Astrocyte (in vitro differentiated cells and primary cell): ENCODE measurements around the gene GJD4. TPM values are rescaled to one million over a fixed set of nuclear protein-coding genes. Genes with fewer than 3 reads are reported as not detected.

Source experiments
- DNase-seq: peaks from one replicate; pipeline ENCODE4 v3.0.0-alpha.2; 2010; ENCODE audit warnings: low read depth
- FAIRE-seq: peaks from 2 replicates; lab custom pipeline; 2011; peaks lifted over from hg19 to GRCh38; lab: Jason Lieb, UNC
- H2AFZ ChIP-seq: 2 replicates; pipeline ENCODE4 v1.6.0; 2012; ENCODE audit warnings: low read depth, low read length, inconsistent platforms
- H3K27ac ChIP-seq: 2 replicates; pipeline ENCODE4 v1.5.1; 2011; ENCODE audit warnings: low read depth, low read length, inconsistent platforms
- H3K27me3 ChIP-seq: 2 replicates; pipeline ENCODE4 v1.6.0; 2011; ENCODE audit warnings: low read length, inconsistent platforms; ENCODE audit not compliant: insufficient read depth
- H3K36me3 ChIP-seq: 2 replicates; pipeline ENCODE4 v1.5.1; 2011; ENCODE audit warnings: low read length, inconsistent platforms; ENCODE audit not compliant: insufficient read depth
- H3K4me1 ChIP-seq: 2 replicates; pipeline ENCODE4 v1.5.1; 2011; ENCODE audit warnings: low read length, inconsistent platforms; ENCODE audit not compliant: insufficient read depth
- H3K4me2 ChIP-seq: 2 replicates; pipeline ENCODE4 v1.6.0; 2012; ENCODE audit warnings: low read length, inconsistent platforms
- H3K4me3 ChIP-seq: 2 replicates; pipeline ENCODE4 v1.5.1; 2011; ENCODE audit warnings: low read depth, mild to moderate bottlenecking, low read length, inconsistent platforms; ENCODE audit not compliant: insufficient read depth
- H3K79me2 ChIP-seq: 2 replicates; pipeline ENCODE4 v1.6.0; 2012; ENCODE audit warnings: mild to moderate bottlenecking, low read length, inconsistent platforms; ENCODE audit not compliant: insufficient read depth
- H3K9ac ChIP-seq: 2 replicates; pipeline ENCODE4 v1.6.0; 2012; ENCODE audit warnings: mild to moderate bottlenecking, low read length, inconsistent platforms
- H3K9me3 ChIP-seq: 2 replicates; pipeline ENCODE4 v1.5.1; 2012; ENCODE audit warnings: low read depth, mild to moderate bottlenecking, low read length, inconsistent platforms; ENCODE audit not compliant: insufficient read depth
- H4K20me1 ChIP-seq: 2 replicates; pipeline ENCODE4 v1.6.0; 2012; ENCODE audit warnings: low read length, inconsistent platforms; ENCODE audit not compliant: insufficient read depth
- H3K27ac Mint-ChIP-seq: one replicate; pipeline ENCODE4 v1.8.0; 2021; ENCODE audit warnings: mild to moderate bottlenecking, mixed read lengths; ENCODE audit not compliant: unreplicated experiment
- H3K27me3 Mint-ChIP-seq: one replicate; pipeline ENCODE4 v1.8.0; 2021; ENCODE audit warnings: low read depth, mixed read lengths; ENCODE audit not compliant: unreplicated experiment
- H3K36me3 Mint-ChIP-seq: one replicate; pipeline ENCODE4 v1.8.0; 2021; ENCODE audit warnings: low read depth, mixed read lengths; ENCODE audit not compliant: unreplicated experiment
- H3K4me1 Mint-ChIP-seq: one replicate; pipeline ENCODE4 v1.8.0; 2021; ENCODE audit warnings: low read depth, mixed read lengths; ENCODE audit not compliant: unreplicated experiment
- H3K4me3 Mint-ChIP-seq: one replicate; pipeline ENCODE4 v1.8.0; 2021; ENCODE audit warnings: mild to moderate bottlenecking, moderate library complexity, mixed read lengths; ENCODE audit not compliant: unreplicated experiment
- H3K9me3 Mint-ChIP-seq: one replicate; pipeline ENCODE4 v1.8.0; 2021; ENCODE audit warnings: mild to moderate bottlenecking, mixed read lengths; ENCODE audit not compliant: unreplicated experiment
- EZH2 ChIP-seq: IDR thresholded peaks from 2 replicates; pipeline ENCODE4 v1.6.1; 2012; ENCODE audit warnings: mild to moderate bottlenecking, low read length, inconsistent platforms; ENCODE audit not compliant: insufficient read depth
- total RNA-seq: library from RNA; stranded (reverse); gene quantifications from 2 replicates; pipeline ENCODE4 v1.2.1, GENCODE V29; 2021
- TF ChIP-seq, protein P1 (sequence below): IDR thresholded peaks from 2 replicates; pipeline ENCODE4 v1.5.1; 2011; ENCODE audit warnings: low read depth, mild to moderate bottlenecking, inconsistent platforms, low read length, moderate library complexity; ENCODE audit not compliant: insufficient read depth

The GJD4 gene
- total RNA-seq, 1 donor from 2014 or later, result not detected

DNA sequence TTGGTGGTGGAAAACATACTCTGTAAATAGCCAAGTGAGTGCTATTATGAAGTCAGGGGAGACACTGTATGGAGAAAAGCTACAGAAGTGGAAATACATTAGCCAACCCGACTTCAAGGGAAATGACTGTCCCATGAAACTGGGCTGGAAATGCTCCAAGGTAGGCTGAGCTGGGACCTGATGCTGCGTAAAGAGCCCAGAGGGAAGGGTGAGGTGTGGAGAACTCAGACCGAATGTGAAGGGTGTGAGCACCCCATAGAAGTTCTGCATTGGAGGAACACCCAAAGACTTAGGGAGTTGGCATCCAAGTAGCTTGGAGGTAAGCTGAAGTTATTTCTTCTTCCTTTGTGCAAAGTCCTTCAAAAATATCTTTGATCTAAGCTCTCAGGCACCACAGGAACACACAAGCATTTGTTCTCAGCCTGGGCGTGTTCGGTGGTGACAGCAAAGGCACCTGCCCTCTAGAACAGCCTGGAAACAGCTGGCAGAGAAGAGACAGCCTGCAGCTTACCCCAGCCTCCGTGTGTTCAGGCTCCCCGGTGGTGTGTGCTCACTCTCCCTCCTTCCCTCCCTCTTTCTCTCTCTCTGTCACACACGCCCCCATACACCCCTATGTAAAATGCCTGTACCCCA is 19.1 kb upstream of the GJD4 start:
- no peak overlapping the region for H3K27ac ChIP-seq

DNA sequence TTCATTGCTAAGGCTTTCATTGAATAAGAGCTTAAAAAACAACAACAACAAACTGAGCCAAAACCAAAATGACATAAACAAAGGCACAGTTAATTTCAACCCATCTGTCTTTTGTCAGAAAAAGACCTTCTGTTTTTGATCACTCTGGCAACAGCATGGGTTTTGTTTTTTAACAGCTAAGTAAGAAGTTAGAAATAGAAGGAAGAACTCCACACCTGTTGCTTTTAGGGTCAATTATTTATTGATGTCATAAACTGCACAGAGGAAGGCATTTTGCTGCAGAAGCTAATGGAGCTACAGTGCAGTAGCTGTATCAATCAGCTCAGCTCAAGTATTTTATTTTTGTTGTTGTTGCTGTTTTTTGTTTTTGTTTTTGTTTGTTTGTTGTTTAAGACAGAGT is 16.3 kb upstream of the GJD4 start:
- peaks cover 3% of the 10 kb centered on the region for H3K36me3 Mint-ChIP-seq
- Histone ChIP-seq H3K9me3 (no peaks in the 10 kb centered on the region), H2AFZ (no peak overlapping the region), H3K4me1 (no peaks in the 10 kb centered on the region), H3K4me2 (no peak overlapping the region), H4K20me1 (no peaks in the 10 kb centered on the region), H3K36me3 (no peaks in the 10 kb centered on the region), H3K79me2 (no peaks in the 10 kb centered on the region), H3K27me3 (no peaks in the 10 kb centered on the region), H3K4me3 (no peak overlapping the region), H3K27ac (no peak overlapping the region), H3K9ac (no peak overlapping the region)
- H3K4me3 Mint-ChIP-seq, result no peak overlapping the region
- H3K9me3 Mint-ChIP-seq, result peaks cover 7% of the 10 kb centered on the region
- peaks cover 13% of the 10 kb centered on the region for H3K27me3 Mint-ChIP-seq
- no peak for TF ChIP-seq EZH2
- TF ChIP-seq, protein P1, sequence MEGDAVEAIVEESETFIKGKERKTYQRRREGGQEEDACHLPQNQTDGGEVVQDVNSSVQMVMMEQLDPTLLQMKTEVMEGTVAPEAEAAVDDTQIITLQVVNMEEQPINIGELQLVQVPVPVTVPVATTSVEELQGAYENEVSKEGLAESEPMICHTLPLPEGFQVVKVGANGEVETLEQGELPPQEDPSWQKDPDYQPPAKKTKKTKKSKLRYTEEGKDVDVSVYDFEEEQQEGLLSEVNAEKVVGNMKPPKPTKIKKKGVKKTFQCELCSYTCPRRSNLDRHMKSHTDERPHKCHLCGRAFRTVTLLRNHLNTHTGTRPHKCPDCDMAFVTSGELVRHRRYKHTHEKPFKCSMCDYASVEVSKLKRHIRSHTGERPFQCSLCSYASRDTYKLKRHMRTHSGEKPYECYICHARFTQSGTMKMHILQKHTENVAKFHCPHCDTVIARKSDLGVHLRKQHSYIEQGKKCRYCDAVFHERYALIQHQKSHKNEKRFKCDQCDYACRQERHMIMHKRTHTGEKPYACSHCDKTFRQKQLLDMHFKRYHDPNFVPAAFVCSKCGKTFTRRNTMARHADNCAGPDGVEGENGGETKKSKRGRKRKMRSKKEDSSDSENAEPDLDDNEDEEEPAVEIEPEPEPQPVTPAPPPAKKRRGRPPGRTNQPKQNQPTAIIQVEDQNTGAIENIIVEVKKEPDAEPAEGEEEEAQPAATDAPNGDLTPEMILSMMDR, result no peak
- no peaks in the 10 kb centered on the region for H3K4me1 Mint-ChIP-seq
- FAIRE-seq (no peak), DNase-seq (no peak)
- H3K27ac Mint-ChIP-seq, result no peak overlapping the region

More for the DNA sequence above, 19.1 kb upstream of the GJD4 start:
- H3K27me3 ChIP-seq, result no peaks in the 10 kb centered on the region
- Mint-ChIP-seq H3K4me1 (no peaks in the 10 kb centered on the region), H3K27ac (no peak overlapping the region), H3K36me3 (peaks cover 3% of the 10 kb centered on the region), H3K4me3 (no peak overlapping the region), H3K27me3 (peaks cover 11% of the 10 kb centered on the region), H3K9me3 (peaks cover 4% of the 10 kb centered on the region)
- no peaks in the 10 kb centered on the region for H3K79me2 ChIP-seq
- TF ChIP-seq, protein P1, result no peak
- TF ChIP-seq EZH2, result no peak
- H3K9me3 ChIP-seq, result no peaks in the 10 kb centered on the region
- H3K9ac ChIP-seq, result no peak overlapping the region
- no peaks in the 10 kb centered on the region for H3K36me3 ChIP-seq
- FAIRE-seq (no peak), DNase-seq (no peak)
- H3K4me1 ChIP-seq, result no peaks in the 10 kb centered on the region
- no peak overlapping the region for H3K4me3 ChIP-seq
- H2AFZ ChIP-seq, result no peak overlapping the region
- H3K4me2 ChIP-seq, result no peak overlapping the region
- no peaks in the 10 kb centered on the region for H4K20me1 ChIP-seq

DNA sequence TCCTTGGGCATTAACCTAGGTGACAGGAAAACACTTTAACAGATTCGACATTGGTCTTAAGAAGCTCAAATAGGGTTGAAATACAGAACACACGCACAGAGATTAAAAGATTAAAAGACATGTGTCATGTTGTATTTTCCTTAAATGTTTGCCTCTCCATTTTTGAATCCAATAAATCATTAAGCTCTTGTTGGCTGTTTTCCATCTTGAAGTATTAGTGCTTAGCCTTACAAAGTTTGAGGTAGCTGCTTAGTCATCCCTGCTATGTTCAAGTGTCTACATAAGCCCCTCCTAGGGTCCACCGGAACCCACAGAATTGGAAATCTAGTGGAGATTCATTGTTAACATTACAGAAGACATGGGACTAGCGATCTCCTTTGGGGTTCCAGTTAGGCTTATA is 12.7 kb upstream of the GJD4 start:
- H3K4me3 ChIP-seq, result no peak overlapping the region
- Mint-ChIP-seq H3K4me3 (no peak overlapping the region), H3K9me3 (peaks cover 3% of the 10 kb centered on the region), H3K36me3 (no peaks in the 10 kb centered on the region), H3K4me1 (no peaks in the 10 kb centered on the region), H3K27me3 (peaks cover 13% of the 10 kb centered on the region), H3K27ac (no peak overlapping the region)
- no peak for DNase-seq
- no peaks in the 10 kb centered on the region for H3K27me3 ChIP-seq
- H3K4me1 ChIP-seq, result no peaks in the 10 kb centered on the region
- no peak for TF ChIP-seq EZH2
- TF ChIP-seq, protein P1, result no peak
- H3K27ac ChIP-seq, result no peak overlapping the region
- H3K9ac ChIP-seq, result no peak overlapping the region
- no peaks in the 10 kb centered on the region for H4K20me1 ChIP-seq
- H3K9me3 ChIP-seq, result no peaks in the 10 kb centered on the region
- no peak overlapping the region for H3K4me2 ChIP-seq
- H3K36me3 ChIP-seq, result no peaks in the 10 kb centered on the region
- no peak for FAIRE-seq
- no peak overlapping the region for H2AFZ ChIP-seq
- no peaks in the 10 kb centered on the region for H3K79me2 ChIP-seq
